ENCODE measurements around the gene NDUFS4.
"Not testable (repeated sequence)": the region's sequence is repeated elsewhere in the genome, so short reads cannot be mapped to it uniquely, and the experiment has no call there.

Gene NDUFS4

GRCh38 chr5:53678981-53679660 is 118.7 kb downstream of the NDUFS4 start:
- no peak for ATAC-seq (replicated peaks; ENCODE audit: extremely low read depth, poor library complexity, severe bottlenecking)
- Mint-ChIP-seq H3K4me3 (no peak overlapping the region), H3K4me1 (peaks cover 5% of the 10 kb centered on the region), H3K27me3 (no peaks in the 10 kb centered on the region), H3K27ac (ENCODE audit: low read depth) (no peak overlapping the region), H3K36me3 (ENCODE audit: insufficient read depth) (peaks cover 5% of the 10 kb centered on the region), H3K9me3 (no peaks in the 10 kb centered on the region)
- no peak for DNase-seq (ENCODE audit: low spot score in 2 of 2)

- H3K36me3 Mint-ChIP-seq (ENCODE audit: insufficient read depth): peaks cover 5% of the 10 kb centered on the region
- H3K27me3 Mint-ChIP-seq: no peaks in the 10 kb centered on the region
- no peak overlapping the region for H3K4me3 Mint-ChIP-seq
- no peaks in the 10 kb centered on the region for H3K4me1 Mint-ChIP-seq
- ATAC-seq (replicated peaks; ENCODE audit: extremely low read depth, poor library complexity, severe bottlenecking): no peak
- no peaks in the 10 kb centered on the region for H3K9me3 Mint-ChIP-seq
- DNase-seq (ENCODE audit: low spot score in 2 of 2): no peak
- H3K27ac Mint-ChIP-seq (ENCODE audit: low read depth): no peak overlapping the region
Measured at GRCh38 chr5:53681079-53681478, 120.6 kb downstream of the NDUFS4 start.

GRCh38 chr5:53691014-53691413 is 130.6 kb downstream of the NDUFS4 start:
- ATAC-seq (replicated peaks; ENCODE audit: extremely low read depth, poor library complexity, severe bottlenecking) (no peak), DNase-seq (ENCODE audit: low spot score in 2 of 2) (no peak)
- Mint-ChIP-seq H3K9me3 (peaks cover 33% of the 10 kb centered on the region), H3K27me3 (no peaks in the 10 kb centered on the region), H3K27ac (ENCODE audit: low read depth) (no peak overlapping the region), H3K36me3 (ENCODE audit: insufficient read depth) (peaks cover 2% of the 10 kb centered on the region), H3K4me3 (no peak overlapping the region), H3K4me1 (no peaks in the 10 kb centered on the region)

GRCh38 chr5:53694520-53695022 is 134.1 kb downstream of the NDUFS4 start:
- no peak for ATAC-seq (replicated peaks; ENCODE audit: extremely low read depth, poor library complexity, severe bottlenecking)
- Mint-ChIP-seq H3K36me3 (ENCODE audit: insufficient read depth) (no peaks in the 10 kb centered on the region), H3K9me3 (peaks cover 45% of the 10 kb centered on the region), H3K4me3 (no peak overlapping the region), H3K27me3 (no peaks in the 10 kb centered on the region), H3K27ac (ENCODE audit: low read depth) (no peak overlapping the region), H3K4me1 (no peaks in the 10 kb centered on the region)
- DNase-seq (ENCODE audit: low spot score in 2 of 2): no peak

- DNase-seq (ENCODE audit: low spot score in 2 of 2); H3K27ac Mint-ChIP-seq (ENCODE audit: low read depth); H3K4me1 Mint-ChIP-seq; H3K4me3 Mint-ChIP-seq; H3K36me3 Mint-ChIP-seq (ENCODE audit: insufficient read depth); ATAC-seq (replicated peaks; ENCODE audit: extremely low read depth, poor library complexity, severe bottlenecking); H3K27me3 Mint-ChIP-seq: not testable (repeated sequence)
- H3K9me3 Mint-ChIP-seq: peaks cover 41% of the 10 kb centered on the region
Measured at GRCh38 chr5:53710405-53710804, 150.0 kb downstream of the NDUFS4 start.

- peaks cover 43% of the 10 kb centered on the region for H3K9me3 Mint-ChIP-seq
- H3K27ac Mint-ChIP-seq (ENCODE audit: low read depth): no peak overlapping the region
- H3K27me3 Mint-ChIP-seq: no peaks in the 10 kb centered on the region
- no peaks in the 10 kb centered on the region for H3K36me3 Mint-ChIP-seq (ENCODE audit: insufficient read depth)
- no peaks in the 10 kb centered on the region for H3K4me1 Mint-ChIP-seq
- DNase-seq (ENCODE audit: low spot score in 2 of 2): no peak
- no peak for ATAC-seq (replicated peaks; ENCODE audit: extremely low read depth, poor library complexity, severe bottlenecking)
- no peak overlapping the region for H3K4me3 Mint-ChIP-seq
Measured at GRCh38 chr5:53712327-53712726, 151.9 kb downstream of the NDUFS4 start.

- H3K27me3 Mint-ChIP-seq: no peaks in the 10 kb centered on the region
- no peak for ATAC-seq (replicated peaks; ENCODE audit: extremely low read depth, poor library complexity, severe bottlenecking)
- H3K27ac Mint-ChIP-seq (ENCODE audit: low read depth): no peak overlapping the region
- peaks cover 49% of the 10 kb centered on the region for H3K9me3 Mint-ChIP-seq
- no peak for DNase-seq (ENCODE audit: low spot score in 2 of 2)
- H3K36me3 Mint-ChIP-seq (ENCODE audit: insufficient read depth): no peaks in the 10 kb centered on the region
- no peaks in the 10 kb centered on the region for H3K4me1 Mint-ChIP-seq
- H3K4me3 Mint-ChIP-seq: no peak overlapping the region
Measured at GRCh38 chr5:53713978-53714666, 153.7 kb downstream of the NDUFS4 start.

GRCh38 chr5:53714667-53715010 is 154.2 kb downstream of the NDUFS4 start:
- Mint-ChIP-seq H3K4me1 (no peaks in the 10 kb centered on the region), H3K27ac (ENCODE audit: low read depth) (no peak overlapping the region), H3K36me3 (ENCODE audit: insufficient read depth) (no peaks in the 10 kb centered on the region), H3K4me3 (no peak overlapping the region), H3K27me3 (no peaks in the 10 kb centered on the region), H3K9me3 (peaks cover 44% of the 10 kb centered on the region)
- no peak for ATAC-seq (replicated peaks; ENCODE audit: extremely low read depth, poor library complexity, severe bottlenecking)
- DNase-seq (ENCODE audit: low spot score in 2 of 2): no peak

GRCh38 chr5:53726121-53726520 is 165.7 kb downstream of the NDUFS4 start:
- DNase-seq (ENCODE audit: low spot score in 2 of 2): no peak
- no peak for ATAC-seq (replicated peaks; ENCODE audit: extremely low read depth, poor library complexity, severe bottlenecking)
- peaks cover 2% of the 10 kb centered on the region for H3K36me3 Mint-ChIP-seq (ENCODE audit: insufficient read depth)
- peaks cover 12% of the 10 kb centered on the region for H3K27me3 Mint-ChIP-seq
- no peak overlapping the region for H3K27ac Mint-ChIP-seq (ENCODE audit: low read depth)
- peaks cover 9% of the 10 kb centered on the region for H3K9me3 Mint-ChIP-seq
- no peak overlapping the region for H3K4me3 Mint-ChIP-seq
- no peaks in the 10 kb centered on the region for H3K4me1 Mint-ChIP-seq

- Mint-ChIP-seq H3K9me3 (no peaks in the 10 kb centered on the region), H3K4me3 (no peak overlapping the region), H3K36me3 (ENCODE audit: insufficient read depth) (no peaks in the 10 kb centered on the region), H3K27me3 (peaks cover 12% of the 10 kb centered on the region), H3K27ac (ENCODE audit: low read depth) (no peak overlapping the region), H3K4me1 (no peaks in the 10 kb centered on the region)
- no peak for DNase-seq (ENCODE audit: low spot score in 2 of 2)
- no peak for ATAC-seq (replicated peaks; ENCODE audit: extremely low read depth, poor library complexity, severe bottlenecking)
Measured at GRCh38 chr5:53730943-53731342, 170.5 kb downstream of the NDUFS4 start.

Data from central memory CD8-positive, alpha-beta T cell (primary cell).